ENCODE measurements around the gene ADAMTS14.
"Not testable (repeated sequence)": the region's sequence is repeated elsewhere in the genome, so short reads cannot be mapped to it uniquely, and the experiment has no call there.

Gene ADAMTS14

DNA sequence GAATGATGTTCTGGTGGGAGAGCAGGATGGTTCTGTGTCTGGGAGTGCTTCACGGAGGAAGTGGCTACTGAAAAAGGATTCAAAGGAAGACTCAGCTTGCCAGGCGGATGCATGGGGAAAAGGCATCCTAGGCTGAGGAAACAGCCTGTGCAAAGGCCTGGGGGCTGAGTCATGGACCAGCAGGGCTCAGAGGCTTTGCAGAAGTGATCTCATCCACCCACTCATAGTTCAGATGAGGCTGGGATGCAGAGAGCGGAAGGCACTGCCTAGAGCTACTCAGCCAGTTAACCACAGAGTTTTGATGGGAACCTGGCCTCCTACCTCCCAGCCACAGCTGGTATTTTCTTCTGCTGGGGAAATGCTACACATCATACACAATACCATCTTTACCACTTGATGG is 15.8 kb upstream of the ADAMTS14 start:
- no peak for DNase-seq

DNA sequence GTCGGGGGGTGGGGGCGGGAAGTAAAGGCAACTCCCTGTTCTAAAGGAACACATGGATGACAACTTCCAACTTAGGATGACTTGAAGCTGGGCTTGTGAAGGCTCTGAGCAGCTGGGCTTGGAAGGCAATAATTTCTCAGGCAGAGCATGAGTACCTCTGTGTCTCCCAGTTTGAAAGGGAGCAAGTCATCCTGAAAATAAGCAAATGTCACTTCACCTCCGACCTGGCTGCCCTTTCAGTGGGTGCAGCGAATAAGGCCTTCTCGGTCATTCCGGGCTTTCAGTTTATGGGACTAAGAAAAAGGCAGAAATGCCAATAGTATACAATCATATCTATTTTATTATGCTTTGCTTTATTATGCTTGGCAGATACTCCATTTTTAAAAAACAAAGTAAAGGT is 15.3 kb upstream of the ADAMTS14 start:
- no peak for DNase-seq

DNA sequence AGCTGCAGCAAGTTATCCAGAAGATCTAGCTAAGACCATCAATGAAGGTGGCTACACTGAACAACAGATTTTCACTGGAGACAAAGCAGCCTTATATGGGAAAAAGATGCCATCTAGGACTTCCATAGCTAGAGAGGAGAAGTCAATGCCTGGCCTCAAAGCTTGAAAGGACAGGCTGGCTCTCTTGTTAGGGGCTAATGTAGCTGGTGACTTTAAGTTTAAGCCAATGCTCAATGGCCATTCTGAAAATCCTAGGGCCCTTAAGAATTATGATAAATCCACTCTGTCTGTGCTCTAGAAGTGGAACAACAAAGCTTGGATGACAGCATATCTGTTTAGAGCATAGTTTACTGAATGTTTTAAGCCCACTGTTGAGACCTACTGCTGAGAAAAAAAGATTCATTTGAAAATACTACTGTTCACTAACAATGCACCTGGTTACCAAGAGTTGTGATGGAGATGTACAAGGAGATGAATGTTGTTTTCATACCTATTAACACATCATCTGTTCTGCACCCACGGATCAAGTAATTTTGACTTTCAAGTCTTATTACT is 13.6 kb upstream of the ADAMTS14 start:
- no peak for DNase-seq

- no peak for DNase-seq
These were observed 13.0 kb upstream of the ADAMTS14 start for GRCh38 chr10:70659306-70659705.

DNA sequence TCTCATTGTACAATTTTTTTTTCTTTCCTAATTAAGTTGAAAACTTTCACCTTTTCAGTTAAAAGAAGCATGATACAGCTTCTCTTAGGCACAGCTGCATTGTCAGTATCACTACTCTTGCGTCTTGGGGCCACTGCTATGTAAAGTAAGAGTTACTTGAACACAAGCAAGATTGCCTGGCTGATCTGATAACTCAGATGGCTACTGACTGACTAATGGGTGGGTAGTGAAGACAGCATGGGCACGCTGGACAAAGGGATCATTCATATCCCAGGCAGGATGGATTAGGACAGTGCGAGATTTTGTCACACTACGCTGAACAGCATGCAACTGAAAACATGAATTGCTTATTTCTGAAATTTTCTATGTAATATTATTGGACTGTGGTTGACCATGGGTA is 11.6 kb upstream of the ADAMTS14 start:
- no peak for DNase-seq

- DNase-seq: no peak
These were observed 10.5 kb upstream of the ADAMTS14 start for GRCh38 chr10:70661623-70662361.

DNA sequence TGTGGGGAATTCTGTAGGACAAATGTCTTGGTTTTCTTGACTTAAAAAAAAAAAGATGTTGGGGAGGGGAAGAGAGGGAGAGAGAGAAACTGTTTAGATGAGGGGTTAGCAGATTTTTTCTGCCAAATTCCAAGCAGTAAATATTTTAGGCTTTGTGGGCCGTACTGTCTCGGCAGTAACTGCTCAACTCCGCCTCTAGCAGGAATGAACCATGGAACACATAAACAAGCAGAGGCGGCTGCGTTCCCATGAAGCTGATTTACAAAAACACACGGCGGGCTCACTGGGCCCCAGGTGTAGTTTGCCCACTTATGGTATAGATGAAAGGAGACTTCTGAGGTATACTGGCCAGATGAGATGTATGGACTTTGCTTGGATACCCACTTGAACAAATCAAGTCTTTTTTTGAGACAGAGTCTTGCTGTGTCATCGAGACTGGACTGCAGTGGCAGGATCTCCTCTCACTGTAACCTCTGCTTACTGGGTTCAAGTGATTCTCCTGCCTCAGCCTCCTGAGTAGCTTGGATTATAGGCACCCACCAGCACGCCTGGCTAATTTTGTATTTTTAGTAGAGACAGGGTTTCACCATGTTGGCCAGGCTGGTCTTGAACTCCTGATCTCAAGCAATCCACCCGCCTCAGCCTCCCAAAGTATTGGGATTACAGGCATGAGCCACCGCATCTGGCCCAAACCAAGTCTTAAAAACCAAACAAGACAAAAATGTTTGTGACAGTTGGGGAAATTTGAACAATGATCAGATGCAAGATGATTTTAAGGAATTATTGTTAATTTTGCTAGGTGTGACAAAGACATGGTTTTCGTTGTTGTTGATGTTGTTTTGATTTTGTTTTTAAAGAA is 9.7 kb upstream of the ADAMTS14 start:
- no peak for DNase-seq

DNA sequence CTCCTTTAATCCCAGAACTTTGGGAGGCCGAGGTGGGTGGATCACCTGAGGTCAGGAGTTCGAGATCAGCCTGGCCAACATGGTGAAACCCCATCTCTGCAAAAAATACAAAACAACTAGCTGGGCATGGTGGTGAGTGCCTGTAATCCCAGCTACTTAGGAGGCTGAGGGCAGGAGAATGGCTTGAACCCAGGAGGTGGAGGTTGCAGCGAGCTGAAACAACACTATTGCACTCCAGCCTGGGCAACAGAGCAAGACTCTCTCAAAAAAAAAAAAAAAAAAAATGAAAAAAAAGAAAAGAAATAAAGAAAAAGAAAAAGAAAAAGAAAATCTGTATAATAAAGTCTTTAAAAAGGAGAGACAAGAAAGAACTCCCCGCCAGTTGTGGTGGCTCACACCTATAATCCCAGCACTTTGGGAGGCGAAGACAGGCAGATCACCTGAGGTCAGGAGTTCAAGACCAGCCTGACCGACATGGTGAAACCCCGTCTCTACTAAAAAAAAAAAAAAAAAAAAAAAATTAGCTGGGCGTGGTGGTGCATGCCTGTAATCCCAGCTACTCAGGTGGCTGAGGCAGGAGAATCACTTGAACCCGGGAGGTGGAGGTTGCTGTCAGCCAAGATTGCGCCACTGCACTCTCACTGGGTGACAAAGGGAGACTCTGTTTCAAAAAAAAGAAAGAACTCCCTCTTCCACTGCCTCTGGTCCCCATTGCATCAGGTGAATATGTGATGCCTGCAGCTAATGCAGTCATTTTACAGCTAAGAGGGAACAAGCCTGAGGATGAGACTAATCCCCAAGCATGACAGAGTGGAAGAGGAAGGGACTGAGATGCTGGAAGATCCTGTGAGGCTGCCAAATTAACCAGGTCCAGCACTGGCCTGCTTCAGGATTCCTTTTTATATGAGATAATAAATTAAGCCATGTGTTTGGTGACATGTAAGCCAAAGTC is 8.6 kb upstream of the ADAMTS14 start:
- DNase-seq: not testable (repeated sequence)

- DNase-seq: no peak
These were observed 7.6 kb upstream of the ADAMTS14 start for GRCh38 chr10:70664702-70665195.

DNA sequence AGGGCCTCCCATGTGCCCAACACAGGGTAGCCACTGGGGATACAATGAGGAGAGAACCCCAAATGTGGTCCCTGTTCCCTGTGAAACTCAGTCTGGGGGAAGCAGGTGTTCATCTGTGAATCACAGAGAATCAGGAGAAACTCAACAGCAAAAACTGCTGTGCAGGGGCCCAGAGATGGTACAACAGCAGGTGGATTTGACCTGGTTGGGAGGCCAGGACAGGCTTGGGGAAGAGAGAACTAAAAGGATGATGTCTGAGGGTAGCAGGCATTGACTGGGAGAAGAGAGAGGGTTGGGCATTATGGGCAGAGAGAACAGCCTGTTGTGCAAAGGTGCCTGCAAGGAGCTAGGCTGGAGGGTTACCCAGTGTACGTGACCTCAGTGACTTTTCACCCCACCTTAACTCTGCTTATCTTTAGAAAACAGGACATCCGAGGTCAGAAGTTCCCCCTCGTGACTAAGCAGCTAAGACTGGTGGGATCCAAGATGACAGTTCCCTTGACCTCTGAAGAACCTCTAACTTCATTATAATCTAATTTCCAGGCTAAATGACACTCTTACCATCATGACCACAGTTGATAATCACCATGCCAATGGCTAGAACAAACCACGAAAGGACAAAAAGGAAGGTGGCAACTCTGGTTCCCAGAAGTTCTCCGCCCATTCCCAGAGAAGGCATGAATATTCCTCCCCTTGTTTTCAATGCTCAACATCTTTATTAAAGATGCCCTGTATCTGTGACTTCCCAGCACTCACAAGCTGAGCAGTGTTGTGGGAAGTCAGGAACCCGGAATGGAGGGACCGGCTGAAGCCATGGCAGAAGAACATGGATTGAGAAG is 5.1 kb upstream of the ADAMTS14 start:
- peak in 1 of 2 donors; percentile 56 for DNase-seq

- DNase-seq: not testable (repeated sequence)
These were observed 4.5 kb upstream of the ADAMTS14 start for GRCh38 chr10:70667818-70668217.

DNA sequence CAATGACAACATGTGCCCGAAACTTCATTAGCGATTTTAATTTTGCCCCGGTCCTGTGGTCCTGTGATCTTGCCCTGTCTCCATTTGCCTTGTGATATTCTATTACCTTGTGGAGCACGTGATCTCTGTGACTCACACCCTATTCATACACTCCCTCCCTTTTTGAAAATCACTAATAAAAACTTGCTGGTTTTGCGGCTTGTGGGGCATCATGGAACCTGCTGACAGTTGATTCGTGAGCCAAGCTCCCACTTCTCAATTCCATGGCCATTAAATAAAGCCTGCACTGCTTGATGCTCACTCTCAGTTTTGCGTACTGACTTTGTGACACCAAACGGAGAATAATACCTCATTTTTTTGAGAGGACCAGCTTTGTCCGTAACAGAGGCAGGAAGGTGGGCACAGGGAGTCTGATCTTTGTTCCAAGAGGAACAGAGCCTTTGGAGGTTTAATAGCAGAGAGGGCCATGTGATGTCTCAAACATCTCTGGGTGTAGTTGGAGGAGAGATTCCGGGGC is 3.8 kb upstream of the ADAMTS14 start:
- no peak for DNase-seq

DNA sequence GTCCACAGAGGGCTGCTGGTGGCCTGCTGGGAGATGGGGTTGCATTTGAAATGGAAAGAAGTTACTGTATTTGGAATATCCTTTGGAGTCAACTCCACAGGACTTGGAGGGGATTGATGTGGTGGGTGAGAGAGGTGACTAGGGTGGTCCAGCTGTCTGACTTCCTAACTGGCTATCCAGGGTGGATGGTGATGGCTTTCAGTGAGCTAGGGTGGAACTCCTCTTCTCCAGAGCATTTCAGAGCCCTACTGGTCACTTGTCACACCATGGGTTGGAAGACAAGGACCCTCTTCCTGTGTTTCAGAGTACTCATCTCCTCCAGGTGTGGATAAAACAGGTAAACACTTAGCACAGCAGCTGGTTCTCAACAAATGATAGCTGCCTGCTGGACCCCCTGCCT is 3.3 kb upstream of the ADAMTS14 start:
- no peak for DNase-seq

DNA sequence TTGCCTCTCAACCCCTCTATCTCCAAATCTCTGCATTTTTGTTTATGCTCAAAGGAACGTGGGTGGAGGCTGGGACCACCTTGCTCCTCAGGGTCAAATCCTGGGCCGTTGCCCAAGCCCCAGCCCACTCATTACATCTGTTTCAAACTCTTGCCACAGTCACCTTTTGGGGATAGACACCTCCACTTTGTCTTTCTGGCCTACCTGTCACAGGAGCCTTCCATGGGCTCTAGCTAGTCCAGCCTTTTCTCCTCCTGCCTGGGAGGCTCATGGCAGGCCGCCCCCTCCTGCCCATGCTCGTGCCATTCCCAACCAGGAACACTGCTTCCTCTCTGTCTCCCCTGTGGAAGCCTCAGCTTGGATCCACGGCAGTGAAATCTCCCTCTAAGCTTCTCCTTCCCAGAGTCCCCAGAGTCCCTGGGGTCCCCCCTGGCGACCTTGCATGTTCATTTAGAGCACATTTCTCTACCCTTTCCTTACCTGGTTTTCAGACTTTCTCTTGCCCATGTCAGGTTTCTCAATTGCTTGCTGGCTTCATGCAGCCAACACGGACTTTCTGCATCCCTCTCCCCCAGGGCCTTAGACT is 2.5 kb upstream of the ADAMTS14 start:
- no peak for DNase-seq

- DNase-seq: no peak
These were observed 614 bp upstream of the ADAMTS14 start for GRCh38 chr10:70671619-70672164.

- no peak for DNase-seq
These were observed 980 bp downstream of the ADAMTS14 start for GRCh38 chr10:70673043-70673928.

DNA sequence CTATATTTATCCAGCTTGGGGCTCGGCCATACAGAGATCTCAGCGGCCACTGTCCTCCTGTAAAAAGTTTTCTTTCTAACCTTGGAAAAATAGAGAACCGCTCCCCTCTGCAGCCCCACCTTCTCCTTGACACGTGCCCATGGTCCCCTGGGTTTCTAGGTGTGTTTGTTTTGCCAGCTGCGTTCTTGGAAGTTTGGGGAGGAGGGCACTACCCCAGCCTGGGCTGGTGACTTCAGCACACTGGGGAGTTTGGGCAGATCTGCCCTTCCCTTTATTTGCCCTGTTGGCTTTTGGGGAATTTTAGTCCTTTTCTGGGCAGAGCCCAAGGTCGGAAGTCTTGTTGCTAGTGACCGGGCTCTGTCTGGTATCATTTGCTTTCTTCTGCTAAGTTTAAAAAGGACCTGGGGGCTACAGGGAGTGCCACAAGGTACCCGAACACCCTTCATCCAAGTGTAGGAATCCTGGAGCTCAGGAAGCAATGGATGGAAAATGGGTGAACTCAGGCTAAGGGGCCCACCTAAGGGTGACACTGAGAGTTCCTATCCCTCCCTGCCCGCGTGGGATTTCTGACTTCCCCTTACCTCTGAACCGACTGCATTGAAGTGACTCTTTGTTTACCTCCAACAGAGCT is 1.7 kb downstream of the ADAMTS14 start:
- DNase-seq: no peak

GRCh38 chr10:70674560-70675495 is 2.5 kb downstream of the ADAMTS14 start:
- no peak for DNase-seq
